HL-60 (cell line): ENCODE measurements around the gene CD4.

Source experiments
- DNase-seq, 2 experiments: peaks; one replicate each; pipeline ENCODE4 v3.0.0-alpha.2; 2010 to 2020; ENCODE audit warnings: low read depth in 1 of 2, low spot score in 1 of 2
- H3K27ac ChIP-seq: fragments of 250-450 bp; sonication (Bioruptor Pico); replicated peaks from 2 replicates; pipeline ENCODE4 v1.5.1; 2020; ENCODE audit warnings: mild to moderate bottlenecking, moderate library complexity
- H3K27me3 ChIP-seq: fragments of 250-450 bp; sonication (Bioruptor Pico); 2 replicates; pipeline ENCODE4 v1.5.1; 2021; ENCODE audit warnings: mild to moderate bottlenecking, moderate library complexity; ENCODE audit not compliant: insufficient read depth, poor library complexity, severe bottlenecking
- H3K4me3 ChIP-seq: replicated peaks from 2 replicates; pipeline ENCODE4 v1.5.1; 2011; ENCODE audit warnings: mild to moderate bottlenecking, control low read depth, low read length; ENCODE audit not compliant: insufficient read depth
- CTCF ChIP-seq: IDR thresholded peaks from one replicate; pipeline ENCODE4 v1.5.1; 2011; ENCODE audit warnings: low read length, control low read depth, inconsistent platforms; ENCODE audit not compliant: insufficient read depth
- GABPA ChIP-seq: IDR thresholded peaks from 2 replicates; pipeline ENCODE4 v1.6.1; 2012; ENCODE audit warnings: low read depth
- POLR2AphosphoS5 ChIP-seq: IDR thresholded peaks from 2 replicates; pipeline ENCODE4 v1.6.1; 2012; ENCODE audit warnings: low read depth
- REST ChIP-seq: IDR thresholded peaks from 2 replicates; pipeline ENCODE4 v1.6.1; 2012; ENCODE audit warnings: low read depth; ENCODE audit not compliant: insufficient replicate concordance
- SPI1 ChIP-seq: IDR thresholded peaks from 2 replicates; pipeline ENCODE4 v1.6.1; 2012; ENCODE audit warnings: low read depth, mild to moderate bottlenecking, borderline replicate concordance

CD4 gene

GRCh38 chr12:6778217-6778573 is 11.1 kb upstream of the CD4 start:
- DNase-seq, result no peak
- Histone ChIP-seq H3K4me3 (peak overlapping the region; percentile 43), H3K27me3 (peaks cover 20% of the 10 kb centered on the region), H3K27ac (peak overlapping the region; percentile 36)
- no peak for TF ChIP-seq GABPA
- TF ChIP-seq POLR2AphosphoS5, result no peak
- TF ChIP-seq REST, result no peak
- TF ChIP-seq CTCF, result no peak
- no peak; the same call in 1 of the 2 replicates for TF ChIP-seq SPI1

- DNase-seq, result peak; percentile 93
- Histone ChIP-seq H3K27me3 (peaks cover 19% of the 10 kb centered on the region), H3K27ac (peak overlapping the region; percentile 36), H3K4me3 (peak overlapping the region; percentile 43)
- TF ChIP-seq REST, result peak; percentile 51
- TF ChIP-seq GABPA, result no peak
- TF ChIP-seq SPI1, result 0 out of 2 replicates have a peak, but pooled peaks have one; percentile 18
- TF ChIP-seq CTCF, result peak; percentile 88
- TF ChIP-seq POLR2AphosphoS5, result peak; percentile 47
These were observed 10.5 kb upstream of the CD4 start for GRCh38 chr12:6778574-6779550.

- TF ChIP-seq CTCF (no peak), SPI1 (no peak), GABPA (no peak), REST (no peak), POLR2AphosphoS5 (no peak)
These were observed 9.5 kb upstream of the CD4 start for GRCh38 chr12:6779708-6780432.

More at GRCh38 chr12:6779708-6780432, 9.5 kb upstream of the CD4 start:
- Histone ChIP-seq H3K4me3 (no peak overlapping the region), H3K27me3 (peaks cover 10% of the 10 kb centered on the region), H3K27ac (no peak overlapping the region)
- DNase-seq, result peak in 1 of 2 experiments; percentile 48
